ENCODE measurements around the gene TFG. TPM values are rescaled to one million over a fixed set of nuclear protein-coding genes. Genes with fewer than 3 reads are reported as not detected.

Gene TFG
- total RNA-seq, 4 donors from 2014 or later = 36.6 to 133 (median 61.7) TPM

- Histone ChIP-seq H3K4me1 (no peaks in the 10 kb centered on the region), H3K27me3 (no peaks in the 10 kb centered on the region), H3K36me3 (no peaks in the 10 kb centered on the region), H3K27ac (no peak overlapping the region), H3K4me3 (no peak overlapping the region), H3K9me3 (no peaks in the 10 kb centered on the region)
- no peak for TF ChIP-seq POLR2A (IDR thresholded peaks at IDR 0.05)
- TF ChIP-seq, protein P1, sequence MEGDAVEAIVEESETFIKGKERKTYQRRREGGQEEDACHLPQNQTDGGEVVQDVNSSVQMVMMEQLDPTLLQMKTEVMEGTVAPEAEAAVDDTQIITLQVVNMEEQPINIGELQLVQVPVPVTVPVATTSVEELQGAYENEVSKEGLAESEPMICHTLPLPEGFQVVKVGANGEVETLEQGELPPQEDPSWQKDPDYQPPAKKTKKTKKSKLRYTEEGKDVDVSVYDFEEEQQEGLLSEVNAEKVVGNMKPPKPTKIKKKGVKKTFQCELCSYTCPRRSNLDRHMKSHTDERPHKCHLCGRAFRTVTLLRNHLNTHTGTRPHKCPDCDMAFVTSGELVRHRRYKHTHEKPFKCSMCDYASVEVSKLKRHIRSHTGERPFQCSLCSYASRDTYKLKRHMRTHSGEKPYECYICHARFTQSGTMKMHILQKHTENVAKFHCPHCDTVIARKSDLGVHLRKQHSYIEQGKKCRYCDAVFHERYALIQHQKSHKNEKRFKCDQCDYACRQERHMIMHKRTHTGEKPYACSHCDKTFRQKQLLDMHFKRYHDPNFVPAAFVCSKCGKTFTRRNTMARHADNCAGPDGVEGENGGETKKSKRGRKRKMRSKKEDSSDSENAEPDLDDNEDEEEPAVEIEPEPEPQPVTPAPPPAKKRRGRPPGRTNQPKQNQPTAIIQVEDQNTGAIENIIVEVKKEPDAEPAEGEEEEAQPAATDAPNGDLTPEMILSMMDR (IDR thresholded peaks at IDR 0.05) = no peak
- intact Hi-C loops (cut with DNase I; ENCODE audit: low total_unique reads) = no loop called here
- DNase-seq = no peak
These were observed 27.8 kb upstream of the TFG start for GRCh38 chr3:100681496-100681895.

GRCh38 chr3:100682056-100682853 lies 27.0 kb upstream of the TFG start:
- intact Hi-C loops (cut with DNase I; ENCODE audit: low total_unique reads) = no loop called here
- Histone ChIP-seq H3K9me3 (no peaks in the 10 kb centered on the region), H3K27ac (no peak overlapping the region), H3K4me3 (no peak overlapping the region), H3K4me1 (no peaks in the 10 kb centered on the region), H3K36me3 (no peaks in the 10 kb centered on the region), H3K27me3 (no peaks in the 10 kb centered on the region)
- DNase-seq = no peak
- no peak for TF ChIP-seq POLR2A (IDR thresholded peaks at IDR 0.05)
- TF ChIP-seq, protein P1 (IDR thresholded peaks at IDR 0.05) = no peak

DNA sequence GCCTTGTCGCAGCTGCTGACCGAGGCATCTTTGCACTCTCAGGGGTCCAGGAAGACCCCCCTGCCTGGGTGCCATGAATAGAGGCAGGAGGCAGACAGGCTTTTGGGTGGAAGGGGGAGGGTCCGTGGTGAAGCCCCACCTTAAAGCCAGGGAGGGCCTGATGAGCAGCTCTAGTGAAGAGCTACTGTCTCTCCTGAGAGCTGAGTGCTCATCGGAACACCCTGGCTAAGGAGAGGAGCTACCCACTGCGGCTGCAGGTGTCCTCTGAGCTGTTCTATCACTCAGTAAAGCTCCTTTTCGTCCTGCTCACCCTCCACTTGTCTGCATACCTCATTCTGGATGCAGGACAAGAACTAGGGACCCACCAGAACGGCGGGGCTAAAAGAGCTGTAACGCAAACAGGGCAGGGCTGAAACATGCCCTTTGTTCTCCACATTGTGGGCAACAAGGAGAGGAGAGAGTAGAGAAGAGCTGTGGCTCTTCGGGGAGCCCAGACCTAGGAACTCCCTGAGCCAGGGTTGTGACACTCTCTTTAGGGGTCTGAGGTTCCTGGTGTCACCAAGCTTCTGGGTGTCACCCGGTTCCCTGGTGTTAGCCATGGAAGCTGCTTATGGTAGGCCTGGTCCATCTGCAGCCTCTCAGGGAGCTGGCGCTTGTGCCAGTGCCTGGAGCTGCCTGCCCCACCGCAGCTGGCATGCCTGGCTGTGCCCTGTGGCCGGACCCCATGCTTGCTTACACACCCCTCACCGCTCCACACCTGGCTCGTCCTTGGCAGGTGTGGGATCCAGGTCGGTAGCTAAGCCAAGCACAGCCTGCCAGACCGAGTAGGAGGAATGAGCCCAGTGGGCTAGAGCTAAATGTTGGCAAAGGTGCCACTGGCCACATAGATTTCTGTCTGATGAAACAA lies 26.2 kb upstream of the TFG start:
- intact Hi-C loops (cut with DNase I; ENCODE audit: low total_unique reads) = no loop called here
- H3K27ac ChIP-seq = no peak overlapping the region
- H3K4me3 ChIP-seq = no peak overlapping the region

DNA sequence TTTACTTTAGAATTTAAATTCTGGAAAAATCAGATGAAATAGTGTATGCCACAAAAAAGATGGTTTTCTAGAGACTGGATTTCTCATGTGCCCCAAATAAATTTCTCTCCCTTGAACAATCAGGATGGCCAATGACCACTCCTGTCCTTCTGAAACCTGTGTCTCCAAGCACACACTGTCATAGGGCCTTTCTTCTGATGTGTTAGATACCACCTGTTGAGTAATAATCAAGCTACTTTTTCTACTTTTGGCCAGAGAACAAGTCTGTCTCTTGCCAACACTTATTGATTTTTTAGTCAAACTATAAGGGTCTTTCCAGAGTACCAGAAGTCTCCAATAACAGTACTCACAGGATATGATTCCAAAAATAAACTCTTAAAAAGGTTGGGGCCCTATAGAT lies 16.1 kb upstream of the TFG start:
- TF ChIP-seq POLR2A (IDR thresholded peaks at IDR 0.05) = no peak
- TF ChIP-seq, protein P1 (IDR thresholded peaks at IDR 0.05) = no peak
- Histone ChIP-seq H3K4me1 (no peaks in the 10 kb centered on the region), H3K9me3 (no peaks in the 10 kb centered on the region), H3K27ac (no peak overlapping the region), H3K4me3 (no peak overlapping the region), H3K27me3 (no peaks in the 10 kb centered on the region), H3K36me3 (no peaks in the 10 kb centered on the region)
- DNase-seq = no peak
- intact Hi-C loops (cut with DNase I; ENCODE audit: low total_unique reads) = no loop called here

More for the DNA sequence above, 26.2 kb upstream of the TFG start:
- Histone ChIP-seq H3K27me3 (no peaks in the 10 kb centered on the region), H3K4me1 (no peaks in the 10 kb centered on the region), H3K9me3 (no peaks in the 10 kb centered on the region), H3K36me3 (no peaks in the 10 kb centered on the region)
- TF ChIP-seq, protein P1 (IDR thresholded peaks at IDR 0.05) = no peak
- TF ChIP-seq POLR2A (IDR thresholded peaks at IDR 0.05) = no peak
- DNase-seq = no peak

GRCh38 chr3:100695696-100696095 lies 13.6 kb upstream of the TFG start:
- Histone ChIP-seq H3K27ac (no peak overlapping the region), H3K9me3 (no peaks in the 10 kb centered on the region), H3K27me3 (peaks cover 0 to 5% of the 10 kb centered on the region in 2 donors), H3K4me3 (no peak overlapping the region), H3K36me3 (no peaks in the 10 kb centered on the region), H3K4me1 (no peaks in the 10 kb centered on the region)
- no peak for DNase-seq
- no peak for TF ChIP-seq POLR2A (IDR thresholded peaks at IDR 0.05)
- TF ChIP-seq, protein P1 (IDR thresholded peaks at IDR 0.05) = no peak
- intact Hi-C loops (cut with DNase I; ENCODE audit: low total_unique reads) = no loop called here

All from uterus (tissue), 4 donors.